Stimulated activated CD4-positive, alpha-beta T cell treated with anti-CD3 and anti-CD28 coated beads, Interleukin-1b, Interleukin-23, amount 100 ng/mL, for 48 hours (primary cell): Measurements from ENCODE around the gene TGM6.
"Not testable (repeated sequence)": the region's sequence is repeated elsewhere in the genome, so short reads cannot be mapped to it uniquely, and the experiment has no call there.

ENCODE experiments used
- DNase-seq: peaks from one replicate; pipeline ENCODE4 v3.0.0-alpha.2; 2020

TGM6 gene

GRCh38 chr20:2400290-2400689 lies 19.6 kb downstream of the TGM6 start:
- no peak for DNase-seq

GRCh38 chr20:2401527-2401926 lies 20.8 kb downstream of the TGM6 start:
- DNase-seq = no peak

- no peak for DNase-seq
Measured at GRCh38 chr20:2402271-2402980, 21.7 kb downstream of the TGM6 start.

GRCh38 chr20:2403291-2404052 lies 22.8 kb downstream of the TGM6 start:
- no peak for DNase-seq

GRCh38 chr20:2405693-2406065 lies 25.0 kb downstream of the TGM6 start:
- no peak for DNase-seq

- DNase-seq = not testable (repeated sequence)
Measured at GRCh38 chr20:2407355-2407754, 26.7 kb downstream of the TGM6 start.

GRCh38 chr20:2408111-2408510 lies 27.4 kb downstream of the TGM6 start:
- no peak for DNase-seq

- DNase-seq = no peak
Measured at GRCh38 chr20:2416541-2417212, 36.0 kb downstream of the TGM6 start.

GRCh38 chr20:2417213-2417541 lies 36.5 kb downstream of the TGM6 start:
- DNase-seq = no peak

GRCh38 chr20:2418388-2418787 lies 37.7 kb downstream of the TGM6 start:
- DNase-seq = no peak

- no peak for DNase-seq
Measured at GRCh38 chr20:2420510-2420909, 39.8 kb downstream of the TGM6 start.

- no peak for DNase-seq
Measured at GRCh38 chr20:2421247-2421646, 40.5 kb downstream of the TGM6 start.

- DNase-seq = no peak
Measured at GRCh38 chr20:2429051-2429450, 48.4 kb downstream of the TGM6 start.

- no peak for DNase-seq
Measured at GRCh38 chr20:2430538-2430937, 49.8 kb downstream of the TGM6 start.

- no peak for DNase-seq
Measured at GRCh38 chr20:2431185-2431584, 50.5 kb downstream of the TGM6 start.

GRCh38 chr20:2446845-2447244 lies 66.1 kb downstream of the TGM6 start:
- DNase-seq = no peak

GRCh38 chr20:2449386-2449785 lies 68.7 kb downstream of the TGM6 start:
- no peak for DNase-seq

GRCh38 chr20:2451422-2451821 lies 70.7 kb downstream of the TGM6 start:
- no peak for DNase-seq

- peak; percentile 63 for DNase-seq
Measured at GRCh38 chr20:2451939-2452732, 71.4 kb downstream of the TGM6 start.

GRCh38 chr20:2453792-2454191 lies 73.1 kb downstream of the TGM6 start:
- DNase-seq = no peak

GRCh38 chr20:2455771-2456497 lies 75.2 kb downstream of the TGM6 start:
- DNase-seq = no peak

- no peak for DNase-seq
Measured at GRCh38 chr20:2458919-2459499, 78.3 kb downstream of the TGM6 start.
